Common myeloid progenitor, CD34-positive (primary cell): ENCODE results near the gene PRSS57.
"Not testable (repeated sequence)": the region's sequence is repeated elsewhere in the genome, so short reads cannot be mapped to it uniquely, and the experiment has no call there.

Experiments used
- CTCF ChIA-PET: fragments of 350-600 bp; sonication (Branson Sonifier 250); formaldehyde crosslinking; loops from one replicate; lab custom pipeline; 2021; ENCODE audit warnings: antibody characterized with exemption; lab: Charles Lee
- POLR2A ChIA-PET: fragments of 350-600 bp; sonication (Branson Sonifier 250); formaldehyde crosslinking; loops from one replicate; lab custom pipeline; 2021; ENCODE audit warnings: antibody characterized with exemption; lab: Charles Lee
- DNase-seq, 3 donors: peaks; one replicate each; pipeline versions ENCODE4 v3.0.0 to v3.0.0-alpha.2; 2013
- H3K27ac ChIP-seq, 2 experiments: 1 replicate in 1 of 2; 2 replicates in 1 of 2; pipeline ENCODE4 v1.7.0; 2013; ENCODE audit warnings: inconsistent platforms in 2 of 2, low read length in 2 of 2, mild to moderate bottlenecking in 2 of 2, low read depth in 1 of 2, moderate library complexity in 1 of 2; ENCODE audit not compliant: severe bottlenecking in 2 of 2, insufficient read depth in 1 of 2, poor library complexity in 1 of 2
- H3K27me3 ChIP-seq, 5 experiments: replicated peaks in 2 of 5; 1 replicate in 3 of 5; 2 replicates in 2 of 5; pipeline versions ENCODE4 v1.6.1 to v1.7.0; 2013; ENCODE audit warnings: low read length in 4 of 5, mild to moderate bottlenecking in 2 of 5, moderate library complexity in 2 of 5, inconsistent platforms in 1 of 5; ENCODE audit not compliant: insufficient read depth in 5 of 5, control insufficient read depth in 4 of 5
- H3K36me3 ChIP-seq, 4 experiments: 1 replicate in 2 of 4; 2 replicates in 2 of 4; pipeline versions ENCODE4 v1.6.1 to v1.7.0; 2013; ENCODE audit warnings: low read length in 3 of 4, control low read depth in 1 of 4, mild to moderate bottlenecking in 1 of 4; ENCODE audit not compliant: control insufficient read depth in 4 of 4, insufficient read depth in 4 of 4
- H3K4me1 ChIP-seq, 4 experiments: 1 replicate in 3 of 4; 2 replicates in 1 of 4; pipeline versions ENCODE4 v1.6.1 to v1.7.1; 2013; ENCODE audit warnings: low read length in 3 of 4, mild to moderate bottlenecking in 3 of 4, control low read depth in 1 of 4, inconsistent platforms in 1 of 4, moderate library complexity in 1 of 4; ENCODE audit not compliant: control insufficient read depth in 4 of 4, insufficient read depth in 4 of 4; ENCODE audit errors: control extremely low read depth in 1 of 4
- H3K4me3 ChIP-seq, 7 experiments: 1 replicate in 4 of 7; 2 replicates in 3 of 7; pipeline versions ENCODE4 v1.5.1 to v1.7.0; 2013; ENCODE audit warnings: mild to moderate bottlenecking in 7 of 7, low read length in 6 of 7, moderate library complexity in 6 of 7, inconsistent platforms in 2 of 7, low read depth in 2 of 7, control low read depth in 1 of 7; ENCODE audit not compliant: insufficient read depth in 4 of 7, control insufficient read depth in 1 of 7; ENCODE audit errors: extremely low read depth in 1 of 7
- H3K9me3 ChIP-seq, 5 experiments: 1 replicate in 4 of 5; 2 replicates in 1 of 5; pipeline versions ENCODE4 v1.6.1 to v1.7.1; 2013; ENCODE audit warnings: low read length in 4 of 5, mild to moderate bottlenecking in 2 of 5, inconsistent platforms in 1 of 5, low read depth in 1 of 5, moderate library complexity in 1 of 5; ENCODE audit not compliant: control insufficient read depth in 4 of 5, insufficient read depth in 2 of 5; ENCODE audit errors: control extremely low read depth in 1 of 5
- WGBS: methylation state at CpG from one replicate; pipeline ENCODE4 v1.1.5; 2013; ENCODE audit not compliant: insufficient coverage; 5-methylcytosine and 5-hydroxymethylcytosine counted together

The PRSS57 gene

GRCh38 chr19:704447-704741, 9.1 kb upstream of the PRSS57 start:
- Histone ChIP-seq H3K27ac (no peak overlapping the region), H3K9me3 (peaks cover 0 to 2% (median 0%) of the 10 kb centered on the region in 5 experiments), H3K36me3 (no peaks in the 10 kb centered on the region), H3K4me3 (peak overlapping the region in 5 of 7 experiments; percentile 38 to 71 (median 60)), H3K4me1 (peaks cover 0 to 39% (median 35%) of the 10 kb centered on the region in 4 experiments), H3K27me3 (no peaks in the 10 kb centered on the region)
- ChIA-PET POLR2A (interaction anchor here (0.7 to 2.7 kb wide), 7 partner anchors 9 to 132 kb away, joined by 3 to 20 read pairs (median 3); partner anchors contain the start of genes BSG and PRSS57), CTCF (interaction anchor here (0.9 to 2.2 kb wide), 10 partner anchors 13 to 34 kb away, joined by 3 to 13 read pairs (median 6); no protein-coding TSS in a partner anchor)
- WGBS = 8% methylated on average over 6 of the region's 14 CpGs
- no peak for DNase-seq

- H3K36me3 ChIP-seq = no peaks in the 10 kb centered on the region
- ChIA-PET CTCF (interaction anchor here (0.6 to 2.2 kb wide), 13 partner anchors 13 to 363 kb away, joined by 3 to 13 read pairs (median 5); partner anchors contain the start of gene ARHGAP45), POLR2A (interaction anchor here (0.6 to 2.7 kb wide), 9 partner anchors 8 to 131 kb away, joined by 3 to 20 read pairs (median 4); partner anchors contain the start of genes BSG and PRSS57)
- 0% methylated on average over 20 of the region's 50 CpGs for WGBS
- peak; percentile 91 to 96 (median 95) for DNase-seq
- H3K4me1 ChIP-seq = peaks cover 0 to 44% (median 37%) of the 10 kb centered on the region in 4 experiments
- H3K27ac ChIP-seq = peak overlapping the region in 1 of 2 experiments; percentile 76
- H3K4me3 ChIP-seq = peak overlapping the region; percentile 43 to 84 (median 67)
- no peaks in the 10 kb centered on the region for H3K27me3 ChIP-seq
- H3K9me3 ChIP-seq = peaks cover 0 to 2% (median 0%) of the 10 kb centered on the region in 5 experiments
Measured at GRCh38 chr19:703651-704446, 8.6 kb upstream of the PRSS57 start.

GRCh38 chr19:703329-703650, 8.0 kb upstream of the PRSS57 start:
- Histone ChIP-seq H3K9me3 (peaks cover 0 to 2% (median 0%) of the 10 kb centered on the region in 5 experiments), H3K4me1 (peaks cover 0 to 45% (median 38%) of the 10 kb centered on the region in 4 experiments), H3K27me3 (no peaks in the 10 kb centered on the region), H3K36me3 (no peaks in the 10 kb centered on the region), H3K4me3 (peak overlapping the region; percentile 43 to 84 (median 67)), H3K27ac (peak overlapping the region in 1 of 2 experiments; percentile 76)
- ChIA-PET CTCF (interaction anchor here (0.6 to 2.2 kb wide), 8 partner anchors 14 to 364 kb away, joined by 3 to 13 read pairs (median 5); partner anchors contain the start of gene ARHGAP45), POLR2A (interaction anchor here (0.6 to 2.7 kb wide), 6 partner anchors 8 to 31 kb away, joined by 3 to 20 read pairs (median 6); partner anchors contain the start of gene PRSS57)
- no peak for DNase-seq
- 17% methylated on average over 2 of the region's 4 CpGs for WGBS

- peaks cover 0 to 45% (median 37%) of the 10 kb centered on the region in 4 experiments for H3K4me1 ChIP-seq
- not testable (repeated sequence) for H3K9me3 ChIP-seq, H3K36me3 ChIP-seq, DNase-seq, H3K27me3 ChIP-seq
- H3K4me3 ChIP-seq = peak overlapping the region; percentile 43 to 84 (median 67)
- CTCF ChIA-PET = interaction anchor here (0.7 to 2.2 kb wide), 5 partner anchors 14 to 33 kb away, joined by 3 to 13 read pairs (median 6); no protein-coding TSS in a partner anchor
- H3K27ac ChIP-seq = peak overlapping the region in 1 of 2 experiments; percentile 76
- POLR2A ChIA-PET = interaction anchor here (0.6 to 2.7 kb wide), 6 partner anchors 7 to 34 kb away, joined by 3 to 20 read pairs (median 6); partner anchors contain the start of gene PRSS57
- WGBS = 59% methylated on average over 3 of the region's 6 CpGs
Measured at GRCh38 chr19:702847-703246, 7.6 kb upstream of the PRSS57 start.

GRCh38 chr19:699885-700284, 4.6 kb upstream of the PRSS57 start:
- H3K27me3 ChIP-seq, H3K9me3 ChIP-seq, H3K27ac ChIP-seq, H3K4me3 ChIP-seq, H3K36me3 ChIP-seq: not testable (repeated sequence)
- peaks cover 0 to 63% (median 56%) of the 10 kb centered on the region in 4 experiments for H3K4me1 ChIP-seq
- WGBS = 55% methylated on average over 8 of the region's 14 CpGs
- ChIA-PET CTCF (interaction anchor here (1.0 to 1.6 kb wide), 3 partner anchors 31 to 38 kb away, joined by 3 to 4 read pairs (median 3); partner anchors contain the start of gene RNF126), POLR2A (interaction anchor here (1.0 to 1.6 kb wide), 5 partner anchors 13 to 37 kb away, joined by 4 to 9 read pairs (median 4); partner anchors contain the start of gene RNF126)
- peak; percentile 78 to 91 (median 90) for DNase-seq

- peak in 1 of 3 donors; percentile 46 for DNase-seq
- H3K27me3 ChIP-seq, H3K27ac ChIP-seq, H3K36me3 ChIP-seq, POLR2A ChIA-PET, H3K9me3 ChIP-seq: not testable (repeated sequence)
- WGBS = 78% methylated on average over 9 of the region's 15 CpGs
- H3K4me3 ChIP-seq = peak overlapping the region in 2 of 7 experiments; percentile 50 to 70
- peaks cover 0 to 67% (median 53%) of the 10 kb centered on the region in 4 experiments for H3K4me1 ChIP-seq
- CTCF ChIA-PET = interaction anchor here (0.9 to 1.6 kb wide), 4 partner anchors 8 to 39 kb away, joined by 3 to 4 read pairs (median 3); no protein-coding TSS in a partner anchor
Measured at GRCh38 chr19:698529-698928, 3.3 kb upstream of the PRSS57 start.
